HG02970 (cell line): Measurements from ENCODE around the gene AGL.
"Not testable (repeated sequence)": the region's sequence is repeated elsewhere in the genome, so short reads cannot be mapped to it uniquely, and the experiment has no call there.

ENCODE experiments used
- ATAC-seq: cut with Tn5 transposase; IDR thresholded peaks from one replicate; pipeline ENCODE4 v1.9.1; 2021; ENCODE audit warnings: mild to moderate bottlenecking, moderate library complexity, moderate number of reproducible peaks; ENCODE audit not compliant: unreplicated experiment, low FRiP score

The AGL gene

DNA sequence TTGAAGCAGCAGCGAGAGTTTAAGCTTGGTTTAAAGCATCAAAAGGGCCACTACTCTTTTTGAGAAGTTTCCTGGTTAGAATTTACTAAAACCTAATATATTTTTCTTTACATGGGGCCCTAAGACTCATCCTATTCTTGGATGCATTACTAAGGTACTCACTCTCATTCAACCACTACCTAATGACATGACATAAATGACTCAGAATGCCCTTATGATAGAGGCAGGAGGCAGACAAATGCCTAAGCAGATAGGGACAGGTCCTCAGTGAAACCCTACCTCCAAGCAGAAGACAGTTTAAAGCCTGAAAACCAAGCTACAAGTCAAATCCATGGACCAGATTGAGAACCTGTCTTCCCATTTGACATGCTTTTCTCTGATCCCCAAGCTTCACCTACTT is 85.4 kb downstream of the AGL start:
- ATAC-seq, result no peak

DNA sequence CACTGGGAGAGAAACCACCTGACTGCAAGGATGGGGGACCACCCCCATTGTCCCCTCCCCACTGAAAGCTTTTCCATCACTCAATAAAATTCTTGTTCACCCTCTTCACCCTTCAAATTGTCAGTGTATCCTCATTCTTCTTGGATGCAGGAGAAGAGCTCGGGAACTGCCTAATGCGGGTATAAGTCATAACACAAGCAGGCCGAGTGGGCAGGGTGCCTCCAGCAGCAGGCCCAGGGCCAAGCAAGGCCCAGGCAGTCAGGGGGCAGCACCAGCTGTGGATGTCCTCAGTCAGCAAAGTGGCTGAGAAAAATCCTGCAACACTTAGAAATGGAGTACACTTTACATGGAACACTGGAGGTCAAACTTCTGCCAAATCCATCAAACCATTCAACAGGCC is 85.9 kb downstream of the AGL start:
- no peak for ATAC-seq

- ATAC-seq, result no peak
Measured at GRCh38 chr1:99942723-99943122, 92.6 kb downstream of the AGL start.

- ATAC-seq, result no peak
Measured at GRCh38 chr1:99943223-99943794, 93.1 kb downstream of the AGL start.

DNA sequence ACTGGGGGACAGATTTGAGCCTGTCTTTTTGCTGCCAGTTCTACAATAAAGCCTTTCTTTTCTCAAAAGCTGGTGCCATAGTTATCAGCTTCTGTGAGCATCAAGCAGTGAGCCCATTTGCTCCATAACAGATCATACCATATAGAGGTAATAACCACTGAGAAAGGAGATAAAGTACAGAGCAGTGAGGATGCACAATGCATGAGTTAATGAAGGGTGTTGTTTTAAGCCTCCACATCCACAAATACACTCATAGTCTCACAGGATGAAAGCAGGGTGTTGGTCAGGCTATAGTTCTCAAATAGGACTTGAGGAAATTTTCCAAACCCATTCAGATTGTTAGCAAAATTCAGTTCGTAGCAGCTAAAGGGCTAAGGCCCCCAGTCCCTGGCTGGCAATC is 94.0 kb downstream of the AGL start:
- no peak for ATAC-seq

- ATAC-seq, result no peak
Measured at GRCh38 chr1:99945174-99945573, 95.0 kb downstream of the AGL start.

DNA sequence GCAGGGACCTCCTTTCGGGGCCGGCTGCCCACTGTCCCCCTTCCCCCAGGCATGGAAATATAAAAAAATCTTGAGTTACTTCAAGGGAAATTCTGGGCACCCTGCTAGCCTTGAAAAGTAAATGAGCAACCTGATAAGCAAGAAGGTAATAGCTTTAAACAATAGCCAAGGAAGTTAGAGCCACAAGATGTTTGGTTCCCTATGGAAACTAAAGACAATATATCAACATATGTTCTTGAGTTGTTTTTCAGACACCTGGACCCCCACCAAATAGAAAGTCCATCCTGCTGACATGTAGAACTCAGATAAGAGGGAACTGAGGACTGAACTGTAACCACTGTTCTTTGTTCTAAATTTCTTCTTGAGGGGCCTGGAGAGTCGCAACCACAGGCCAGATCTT is 100.3 kb downstream of the AGL start:
- no peak for ATAC-seq

- ATAC-seq, result no peak
Measured at GRCh38 chr1:99952522-99952921, 102.4 kb downstream of the AGL start.

DNA sequence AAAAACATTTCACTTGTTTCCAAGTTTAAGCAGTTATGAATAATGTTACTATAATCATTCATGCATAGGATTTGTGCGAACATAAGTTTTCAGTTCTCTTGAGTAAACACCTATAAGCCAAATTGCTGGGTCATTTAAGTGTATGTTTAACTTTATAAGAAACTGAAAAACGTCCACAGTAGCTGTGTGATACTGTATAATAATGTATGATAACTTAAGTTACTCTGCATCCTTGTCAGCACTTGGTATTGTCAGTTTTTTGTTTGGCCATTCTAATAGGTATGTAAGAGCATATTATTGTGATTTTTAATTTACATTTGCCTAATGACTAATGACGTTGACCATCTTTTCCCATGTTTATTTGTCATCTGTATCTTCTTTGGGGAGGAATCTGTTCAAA is 105.2 kb downstream of the AGL start:
- ATAC-seq, result no peak

GRCh38 chr1:99956755-99957154 is 106.6 kb downstream of the AGL start:
- no peak for ATAC-seq

DNA sequence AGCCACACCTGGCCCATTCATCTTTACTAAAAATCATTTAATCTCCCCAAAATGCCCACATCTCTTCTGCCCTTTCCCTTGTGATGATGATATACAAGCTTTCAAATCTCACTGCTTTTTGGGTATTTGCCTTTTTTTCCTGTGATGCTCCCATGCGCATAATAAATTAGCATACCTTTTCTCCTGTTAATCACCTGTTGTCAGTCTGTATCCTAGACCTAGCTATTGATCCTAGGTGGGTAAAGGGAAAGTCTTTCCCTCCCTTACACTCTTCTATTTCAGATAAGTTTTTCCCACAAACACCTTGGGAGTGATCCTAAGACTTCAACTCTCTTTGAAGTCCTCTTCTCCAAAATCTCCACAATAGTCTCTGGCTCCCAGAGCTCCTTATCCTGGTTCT is 107.7 kb downstream of the AGL start:
- ATAC-seq, result no peak

GRCh38 chr1:99959189-99959705 is 109.1 kb downstream of the AGL start:
- not testable (repeated sequence) for ATAC-seq

DNA sequence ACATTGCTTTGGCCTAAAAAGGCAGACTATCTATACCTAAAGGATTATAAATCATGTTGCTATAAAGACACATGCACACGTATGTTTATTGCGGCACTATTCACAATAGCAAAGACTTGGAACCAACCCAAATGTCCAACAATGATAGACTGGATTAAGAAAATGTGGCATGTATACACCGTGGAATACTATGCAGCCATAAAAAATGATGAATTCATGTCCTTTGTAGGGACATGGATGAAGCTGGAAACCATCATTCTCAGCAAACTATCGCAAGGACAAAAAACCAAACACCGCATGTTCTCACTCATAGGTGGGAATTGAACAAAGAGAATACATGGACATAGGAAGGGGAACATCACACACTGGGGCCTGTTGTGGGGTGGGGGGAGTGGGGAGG is 110.1 kb downstream of the AGL start:
- not testable (repeated sequence) for ATAC-seq

GRCh38 chr1:99963041-99963795 is 113.1 kb downstream of the AGL start:
- ATAC-seq, result no peak

- ATAC-seq, result no peak
Measured at GRCh38 chr1:99964806-99965205, 114.6 kb downstream of the AGL start.

- no peak for ATAC-seq
Measured at GRCh38 chr1:99965646-99966375, 115.7 kb downstream of the AGL start.

GRCh38 chr1:99968214-99968613 is 118.1 kb downstream of the AGL start:
- ATAC-seq, result no peak

DNA sequence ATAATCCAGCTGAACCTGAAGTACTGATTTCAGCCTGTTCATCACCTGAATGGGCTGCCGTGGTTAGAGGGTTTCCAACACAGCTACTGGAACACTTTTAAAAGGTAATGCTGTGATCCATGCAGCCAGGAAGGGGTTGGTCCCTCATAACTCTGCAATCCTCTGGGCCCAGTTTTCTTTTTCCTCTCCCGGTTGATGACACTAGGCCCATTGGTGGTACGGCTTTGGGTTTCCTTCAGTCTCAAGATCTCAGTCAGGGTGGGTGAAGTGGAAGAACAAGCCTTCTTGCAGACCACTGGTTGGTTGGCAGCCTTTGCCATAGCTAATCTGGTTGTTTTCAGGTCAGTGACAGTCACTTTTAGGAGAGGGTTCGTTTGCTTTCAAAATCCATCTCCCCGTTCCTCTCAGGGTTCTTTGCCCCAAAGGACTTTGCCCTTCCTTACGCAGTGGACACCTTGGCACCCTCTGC is 119.1 kb downstream of the AGL start:
- peak; percentile 19 for ATAC-seq

GRCh38 chr1:99969729-99970621 is 119.8 kb downstream of the AGL start, which contains the start of gene SLC35A3:
Gene SLC35A3 (plus strand): TSS chr1:99969996. CDS start chr1:99993555, 23,559 bp downstream.
- ATAC-seq, result peak; percentile 82

DNA sequence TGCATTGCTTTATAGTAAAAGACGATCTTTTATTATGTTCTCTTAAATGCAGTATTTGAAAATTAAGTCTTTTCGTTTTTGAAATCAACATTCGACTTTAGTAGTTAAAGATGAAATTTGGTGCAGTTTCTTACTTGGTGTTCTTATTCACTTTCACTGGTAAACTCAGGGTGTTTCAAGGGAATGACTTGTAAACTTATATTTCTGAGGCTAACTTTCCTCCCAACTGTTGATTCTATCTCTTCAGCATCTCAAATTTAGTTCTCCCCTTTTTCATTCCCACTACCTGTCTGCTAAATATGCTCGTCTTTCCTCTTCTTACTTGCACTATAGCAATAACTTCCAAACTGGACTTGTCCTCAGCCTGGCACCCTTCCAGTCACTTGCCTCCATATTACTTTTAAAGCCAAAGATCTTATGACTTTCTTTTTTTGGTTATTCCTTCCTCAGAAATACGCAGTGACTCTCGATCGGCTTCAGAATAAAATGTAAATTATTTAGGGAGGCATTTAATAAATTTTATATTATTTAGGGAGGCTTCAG is 120.6 kb downstream of the AGL start:
- no peak for ATAC-seq
